ENCODE results near the gene PI4KB.
"Not testable (repeated sequence)": the region's sequence is repeated elsewhere in the genome, so short reads cannot be mapped to it uniquely, and the experiment has no call there.

The PI4KB gene

DNA sequence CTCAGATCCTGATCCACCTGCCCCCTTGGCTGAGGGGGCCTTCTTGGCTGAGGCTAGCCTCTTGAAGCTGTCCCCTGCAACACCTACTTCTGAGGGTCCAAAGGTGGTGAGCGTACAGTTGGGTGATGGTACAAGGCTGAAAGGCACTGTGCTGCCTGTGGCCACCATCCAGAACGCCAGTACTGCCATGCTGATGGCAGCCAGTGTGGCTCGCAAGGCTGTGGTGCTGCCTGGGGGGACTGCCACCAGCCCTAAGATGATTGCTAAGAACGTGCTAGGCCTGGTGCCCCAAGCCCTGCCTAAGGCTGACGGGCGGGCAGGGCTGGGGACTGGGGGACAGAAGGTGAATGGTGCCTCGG, 39.9 kb downstream of the PI4KB start:
- WGBS, 2 experiments (ENCODE audit: insufficient coverage in 2 of 2) = 95 to 96% methylated on average over 5 to 7 of the region's 7 CpGs
- Histone ChIP-seq H3K27ac (ENCODE audit: low read depth, low read length, severe bottlenecking) (no peak overlapping the region), H3K36me3 (ENCODE audit: control insufficient read depth, insufficient read depth, low read length) (peaks cover 67% of the 10 kb centered on the region), H3K9me3 (ENCODE audit: control insufficient read depth, low read length) (no peaks in the 10 kb centered on the region), H3K4me3 (ENCODE audit: extremely low read depth, insufficient read depth, low read length, poor library complexity, severe bottlenecking) (no peak overlapping the region), H3K4me1 (ENCODE audit: control insufficient read depth, insufficient read depth, low read length, poor library complexity, severe bottlenecking) (peaks cover 8% of the 10 kb centered on the region)

DNA sequence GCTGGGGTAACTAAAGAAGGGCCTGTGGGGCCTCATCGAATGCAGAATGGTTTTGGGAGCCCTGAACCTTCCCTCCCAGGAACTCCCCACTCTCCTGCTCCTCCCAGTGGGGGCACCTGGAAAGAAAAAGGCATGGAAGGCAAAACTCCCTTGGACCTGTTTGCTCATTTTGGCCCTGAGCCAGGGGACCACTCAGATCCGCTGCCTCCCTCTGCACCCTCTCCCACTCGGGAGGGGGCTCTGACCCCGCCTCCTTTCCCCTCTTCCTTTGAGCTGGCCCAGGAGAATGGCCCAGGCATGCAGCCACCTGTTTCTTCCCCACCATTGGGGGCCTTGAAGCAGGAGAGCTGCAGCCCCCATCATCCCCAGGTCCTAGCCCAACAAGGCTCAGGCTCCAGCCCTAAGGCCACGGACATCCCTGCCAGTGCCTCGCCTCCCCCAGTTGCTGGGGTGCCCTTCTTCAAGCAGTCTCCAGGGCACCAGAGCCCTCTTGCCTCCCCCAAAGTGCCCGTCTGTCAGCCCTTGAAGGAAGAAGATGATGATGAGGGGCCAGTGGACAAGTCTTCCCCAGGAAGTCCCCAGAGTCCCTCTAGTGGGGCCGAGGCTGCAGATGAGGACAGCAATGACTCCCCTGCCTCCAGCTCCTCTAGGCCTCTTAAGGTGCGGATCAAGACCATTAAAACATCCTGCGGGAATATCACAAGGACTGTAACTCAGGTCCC, 40.4 kb downstream of the PI4KB start:
- Histone ChIP-seq H3K4me3 (ENCODE audit: extremely low read depth, insufficient read depth, low read length, poor library complexity, severe bottlenecking) (no peak overlapping the region), H3K9me3 (ENCODE audit: control insufficient read depth, low read length) (no peaks in the 10 kb centered on the region), H3K4me1 (ENCODE audit: control insufficient read depth, insufficient read depth, low read length, poor library complexity, severe bottlenecking) (peaks cover 8% of the 10 kb centered on the region), H3K36me3 (ENCODE audit: control insufficient read depth, insufficient read depth, low read length) (peaks cover 62% of the 10 kb centered on the region), H3K27ac (ENCODE audit: low read depth, low read length, severe bottlenecking) (no peak overlapping the region)
- WGBS, 2 experiments (ENCODE audit: insufficient coverage in 2 of 2) = 97% methylated on average over 9 to 10 of the region's 10 CpGs

DNA sequence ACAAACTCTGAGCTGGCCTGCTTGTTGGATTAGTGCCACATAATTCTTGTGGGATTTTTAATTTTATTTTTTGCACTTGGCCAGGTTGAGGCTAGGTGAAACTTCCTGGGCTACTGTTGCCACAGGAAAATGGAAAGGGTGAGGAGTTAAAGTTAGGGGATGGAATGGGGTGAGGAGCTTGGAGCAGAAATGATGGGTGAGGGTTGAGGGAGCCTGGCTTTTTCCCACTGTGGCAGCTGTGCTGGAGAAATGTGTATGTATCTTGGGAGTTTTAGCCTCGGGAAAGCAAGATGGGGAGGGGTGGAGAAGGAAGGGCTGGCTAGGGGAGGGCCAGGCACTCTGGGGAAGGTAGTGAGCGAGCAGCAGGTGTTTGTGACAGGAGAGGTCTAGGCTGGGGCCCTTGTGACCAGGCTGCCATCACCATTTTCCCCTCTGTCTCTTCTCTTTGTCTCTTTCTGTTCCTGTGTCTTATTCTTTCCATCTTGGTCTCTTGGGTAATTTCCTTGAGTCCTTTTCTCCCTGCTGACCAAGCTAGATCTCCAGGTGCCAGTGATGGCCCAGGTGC, 43.1 kb downstream of the PI4KB start:
- no peak overlapping the region for H3K27ac ChIP-seq (ENCODE audit: low read depth, low read length, severe bottlenecking)
- H3K4me3 ChIP-seq (ENCODE audit: extremely low read depth, insufficient read depth, low read length, poor library complexity, severe bottlenecking) = peak overlapping the region; percentile 86
- peaks cover 38% of the 10 kb centered on the region for H3K36me3 ChIP-seq (ENCODE audit: control insufficient read depth, insufficient read depth, low read length)
- no peaks in the 10 kb centered on the region for H3K9me3 ChIP-seq (ENCODE audit: control insufficient read depth, low read length)
- H3K4me1 ChIP-seq (ENCODE audit: control insufficient read depth, insufficient read depth, low read length, poor library complexity, severe bottlenecking) = peaks cover 8% of the 10 kb centered on the region
- WGBS, 2 experiments (ENCODE audit: insufficient coverage in 2 of 2) = 80% methylated on average over 1 of the region's 2 CpGs

DNA sequence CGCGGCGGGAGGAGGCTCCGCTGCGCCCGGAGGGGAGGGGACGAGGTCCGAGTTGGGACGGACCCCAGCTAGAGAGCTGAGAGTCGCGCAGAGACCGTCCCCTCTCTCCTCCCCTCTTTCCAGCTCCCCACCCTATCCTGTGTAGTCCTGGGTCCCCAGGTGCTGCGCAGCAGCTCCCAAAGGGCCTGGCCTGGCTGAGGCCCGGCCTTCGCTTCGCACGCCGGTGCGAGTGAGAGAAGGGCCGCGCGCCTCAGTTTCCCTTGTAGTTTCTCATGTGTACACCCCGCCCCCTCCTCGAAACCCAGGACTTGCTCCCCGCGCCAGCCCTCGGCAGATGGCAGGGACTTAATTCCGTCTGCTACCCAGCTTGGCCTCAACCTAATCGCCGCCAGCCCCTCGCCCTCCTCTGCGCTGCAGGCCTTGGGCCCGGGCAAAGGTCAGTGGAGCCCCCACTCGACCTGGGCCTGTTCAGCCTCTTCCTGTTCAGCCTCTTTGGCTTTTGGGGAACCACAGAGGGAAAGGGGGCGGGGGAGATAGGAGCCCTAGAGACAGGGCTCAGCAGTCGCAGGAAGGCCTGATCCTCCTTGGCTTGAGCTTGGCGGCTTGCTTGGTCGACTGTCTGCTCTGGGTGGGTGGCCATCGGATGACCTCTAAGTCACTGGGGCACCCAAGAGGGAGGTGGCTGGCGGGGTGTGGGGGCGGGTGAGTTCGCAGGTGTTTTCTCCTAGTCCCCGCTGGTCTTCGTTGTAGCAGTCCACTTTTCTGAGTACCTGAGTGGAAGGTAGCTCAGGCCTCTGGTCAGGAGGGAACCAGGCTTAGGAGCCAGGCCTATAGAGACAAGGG, 44.1 kb downstream of the PI4KB start:
- H3K27ac ChIP-seq (ENCODE audit: low read depth, low read length, severe bottlenecking) = peak overlapping the region; percentile 100
- peaks cover 29% of the 10 kb centered on the region for H3K36me3 ChIP-seq (ENCODE audit: control insufficient read depth, insufficient read depth, low read length)
- H3K4me1 ChIP-seq (ENCODE audit: control insufficient read depth, insufficient read depth, low read length, poor library complexity, severe bottlenecking) = peaks cover 8% of the 10 kb centered on the region
- H3K4me3 ChIP-seq (ENCODE audit: extremely low read depth, insufficient read depth, low read length, poor library complexity, severe bottlenecking) = peak overlapping the region; percentile 86
- 11 to 20% methylated on average over 27 to 31 of the region's 44 CpGs for WGBS, 2 experiments (ENCODE audit: insufficient coverage in 2 of 2)
- no peaks in the 10 kb centered on the region for H3K9me3 ChIP-seq (ENCODE audit: control insufficient read depth, low read length)

DNA sequence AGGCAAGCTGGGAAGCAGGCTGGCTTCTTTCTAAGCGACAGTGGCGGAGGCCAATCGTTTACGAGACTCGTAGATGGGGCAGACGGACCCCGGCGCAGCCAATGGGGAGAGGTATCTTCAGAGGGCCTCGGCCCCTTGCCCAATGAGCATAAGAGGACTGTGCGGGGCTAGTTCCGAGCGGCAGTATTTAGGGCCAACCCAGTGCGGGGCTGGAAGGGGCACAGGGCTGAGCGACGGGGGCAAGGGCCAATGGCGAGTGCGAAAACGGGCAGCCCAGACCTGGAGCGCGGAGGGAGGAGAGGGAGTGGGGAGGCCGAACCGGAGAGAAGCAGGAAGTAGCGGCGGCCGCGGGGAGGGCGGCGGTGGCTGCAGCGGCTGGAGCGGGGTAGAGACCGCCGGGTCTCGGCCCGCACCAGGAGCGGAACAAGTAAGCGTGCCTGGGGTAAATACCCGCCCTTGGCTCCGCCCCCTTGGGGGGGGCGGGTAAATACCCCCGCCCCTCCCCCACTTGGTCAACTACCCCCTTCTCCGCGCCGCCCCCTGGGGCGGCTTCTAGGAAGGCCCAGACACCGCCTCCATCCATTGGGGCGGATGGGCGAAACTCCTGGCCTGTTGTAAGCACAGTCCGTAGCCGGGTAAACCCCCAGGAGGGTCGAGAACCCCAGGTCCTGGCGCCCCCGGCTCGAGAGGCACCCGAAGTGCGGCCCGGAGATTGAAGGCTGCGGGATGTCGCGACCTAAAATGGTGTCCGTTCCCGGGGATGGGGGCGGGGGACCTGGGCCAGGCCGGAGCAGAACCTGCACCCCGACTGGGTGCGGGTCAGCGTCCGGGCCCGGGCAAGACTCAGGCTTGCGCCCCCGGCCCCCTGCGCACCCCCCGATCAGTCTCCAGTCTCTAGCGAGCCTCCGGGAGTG, 45.0 kb downstream of the PI4KB start, which contains the start of gene ZNF687:
Gene ZNF687, plus strand, starts transcription at position 331 of the 914 bp plus-strand sequence. CDS start 3,993 bp downstream, outside the sequence.
- 0% methylated on average over 55 to 62 of the region's 74 CpGs for WGBS, 2 experiments (ENCODE audit: insufficient coverage in 2 of 2)
- Histone ChIP-seq H3K4me3 (ENCODE audit: extremely low read depth, insufficient read depth, low read length, poor library complexity, severe bottlenecking) (peak within 1 kb of the TSS; percentile 86), H3K4me1 (ENCODE audit: control insufficient read depth, insufficient read depth, low read length, poor library complexity, severe bottlenecking) (peaks cover 8% of the 10 kb centered on the region)

DNA sequence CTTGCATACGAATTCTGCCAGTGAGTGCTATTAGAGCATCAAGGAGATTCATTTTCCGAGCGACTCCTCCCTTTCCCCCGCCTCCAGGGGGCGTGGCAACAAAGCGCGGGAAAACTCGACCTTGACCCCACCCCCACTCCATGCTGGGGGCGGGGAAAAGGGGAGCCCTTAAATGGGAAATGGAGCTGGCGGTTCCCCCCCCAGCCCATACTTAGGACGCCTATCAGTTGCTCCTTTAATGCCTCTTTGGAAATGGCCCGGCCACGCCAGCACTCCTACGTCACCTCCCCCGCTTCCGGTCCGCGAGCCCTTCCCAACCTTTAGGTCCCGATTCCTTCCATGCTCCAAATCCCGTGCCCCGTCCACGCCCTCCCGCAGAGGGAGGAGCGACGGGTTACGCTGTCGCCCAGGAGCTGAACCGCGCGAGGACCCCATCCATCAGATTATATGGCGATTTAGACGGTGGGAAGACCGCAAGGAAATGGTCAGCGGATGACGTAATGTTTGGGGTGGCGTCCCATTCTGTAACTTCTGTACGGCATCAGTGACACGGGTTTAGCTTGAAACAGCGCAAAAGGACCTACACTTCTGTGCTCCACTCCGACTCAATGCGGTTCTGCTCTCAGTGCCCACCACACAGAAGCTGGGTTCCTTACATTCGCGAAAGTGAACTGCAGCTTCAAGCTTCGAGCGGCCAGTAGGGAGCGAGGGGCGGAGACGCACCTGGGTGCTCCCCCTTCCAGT, 45.8 kb downstream of the PI4KB start:
- 0 to 1% methylated on average over 31 to 40 of the region's 48 CpGs for WGBS, 2 experiments (ENCODE audit: insufficient coverage in 2 of 2)
- Histone ChIP-seq H3K4me1 (ENCODE audit: control insufficient read depth, insufficient read depth, low read length, poor library complexity, severe bottlenecking) (peaks cover 8% of the 10 kb centered on the region), H3K27ac (ENCODE audit: low read depth, low read length, severe bottlenecking) (peak overlapping the region; percentile 100), H3K36me3 (ENCODE audit: control insufficient read depth, insufficient read depth, low read length) (peaks cover 12% of the 10 kb centered on the region), H3K9me3 (ENCODE audit: control insufficient read depth, low read length) (no peaks in the 10 kb centered on the region), H3K4me3 (ENCODE audit: extremely low read depth, insufficient read depth, low read length, poor library complexity, severe bottlenecking) (peak overlapping the region; percentile 86)

More for the DNA sequence above, 45.0 kb downstream of the PI4KB start, which contains the start of gene ZNF687:
- Histone ChIP-seq H3K36me3 (ENCODE audit: control insufficient read depth, insufficient read depth, low read length) (peaks cover 20% of the 10 kb centered on the region), H3K27ac (ENCODE audit: low read depth, low read length, severe bottlenecking) (peak within 1 kb of the TSS; percentile 100), H3K9me3 (ENCODE audit: control insufficient read depth, low read length) (no peaks in the 10 kb centered on the region)

DNA sequence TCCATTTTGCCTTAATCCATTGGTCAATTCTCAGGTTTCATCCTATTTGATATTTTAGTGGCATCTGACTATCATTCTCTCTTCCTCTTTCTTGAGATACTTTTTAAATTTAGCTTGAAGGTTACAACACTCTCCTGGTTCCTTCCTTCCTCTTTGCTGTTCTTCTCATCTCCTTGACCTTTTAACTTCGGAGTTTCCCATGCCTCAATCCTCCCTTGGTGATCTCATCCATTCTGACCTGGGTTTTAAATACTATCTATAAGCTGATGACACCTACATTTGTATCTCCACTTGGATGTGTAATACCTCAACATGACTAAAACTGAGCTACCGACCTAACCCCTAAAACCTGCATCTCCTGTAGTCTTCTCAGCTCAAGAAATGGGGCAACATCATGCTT, 50.0 kb downstream of the PI4KB start:
- Histone ChIP-seq H3K4me1 (ENCODE audit: control insufficient read depth, insufficient read depth, low read length, poor library complexity, severe bottlenecking) (no peaks in the 10 kb centered on the region), H3K27ac (ENCODE audit: low read depth, low read length, severe bottlenecking) (no peak overlapping the region), H3K36me3 (ENCODE audit: control insufficient read depth, insufficient read depth, low read length) (peaks cover 6% of the 10 kb centered on the region), H3K4me3 (ENCODE audit: extremely low read depth, insufficient read depth, low read length, poor library complexity, severe bottlenecking) (no peak overlapping the region), H3K9me3 (ENCODE audit: control insufficient read depth, low read length) (no peaks in the 10 kb centered on the region)
- WGBS, 2 experiments (ENCODE audit: insufficient coverage in 2 of 2) = 67 to 89% methylated on average over 2 of the region's 2 CpGs

DNA sequence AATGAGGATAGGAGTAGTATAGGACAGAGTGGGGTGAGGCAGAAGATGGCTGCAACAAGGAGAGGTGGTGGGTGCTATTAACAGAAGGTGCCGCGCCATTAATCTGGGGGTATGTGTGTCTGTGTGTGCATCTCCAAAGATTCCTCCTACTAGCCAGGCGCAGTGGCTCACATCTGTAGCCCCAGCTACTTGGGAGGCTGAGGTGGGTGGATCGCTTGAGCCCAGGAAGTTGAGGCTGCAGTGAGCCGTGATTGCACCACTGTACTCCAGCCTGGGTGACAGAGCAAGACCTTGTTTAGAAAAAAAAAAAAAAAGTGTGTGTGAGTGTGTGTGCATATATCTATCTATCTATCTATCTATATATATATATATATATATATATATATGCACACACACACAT, 51.9 kb downstream of the PI4KB start:
- H3K4me3 ChIP-seq (ENCODE audit: extremely low read depth, insufficient read depth, low read length, poor library complexity, severe bottlenecking); H3K27ac ChIP-seq (ENCODE audit: low read depth, low read length, severe bottlenecking); H3K4me1 ChIP-seq (ENCODE audit: control insufficient read depth, insufficient read depth, low read length, poor library complexity, severe bottlenecking); H3K9me3 ChIP-seq (ENCODE audit: control insufficient read depth, low read length): not testable (repeated sequence)
- WGBS, 2 experiments (ENCODE audit: insufficient coverage in 2 of 2) = 88% methylated on average over 2 of the region's 5 CpGs; no CpG with 5 or more reads in 1 of the 2 experiments
- peaks cover 10% of the 10 kb centered on the region for H3K36me3 ChIP-seq (ENCODE audit: control insufficient read depth, insufficient read depth, low read length)

DNA sequence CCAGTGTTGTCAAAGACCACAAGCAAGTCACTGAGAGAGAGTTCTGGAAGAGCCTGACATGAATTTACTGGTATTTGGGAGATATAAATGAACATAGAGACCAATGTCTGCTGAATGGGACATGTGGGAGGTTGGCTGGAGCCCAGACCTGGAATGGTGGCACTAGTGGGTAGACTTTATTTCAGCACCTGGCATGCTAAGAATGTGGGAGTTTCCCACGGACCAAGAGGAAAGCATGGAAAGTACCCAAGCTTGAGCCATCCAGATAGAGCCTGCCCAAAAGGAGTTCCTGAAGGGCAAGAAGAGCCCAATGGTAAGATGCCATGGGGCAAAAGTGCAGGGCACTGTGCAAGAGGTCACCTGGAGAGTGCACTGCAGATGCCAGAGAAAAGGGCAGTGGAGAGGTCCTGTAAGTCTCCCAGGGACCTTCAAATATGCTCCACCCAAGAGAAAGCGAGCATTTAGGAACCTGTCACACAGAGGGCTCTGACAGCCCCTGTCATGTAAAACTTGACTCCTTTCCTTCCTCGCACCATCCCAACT, 53.2 kb downstream of the PI4KB start:
- Histone ChIP-seq H3K9me3 (ENCODE audit: control insufficient read depth, low read length) (no peaks in the 10 kb centered on the region), H3K36me3 (ENCODE audit: control insufficient read depth, insufficient read depth, low read length) (peaks cover 17% of the 10 kb centered on the region), H3K4me3 (ENCODE audit: extremely low read depth, insufficient read depth, low read length, poor library complexity, severe bottlenecking) (no peak overlapping the region), H3K27ac (ENCODE audit: low read depth, low read length, severe bottlenecking) (no peak overlapping the region), H3K4me1 (ENCODE audit: control insufficient read depth, insufficient read depth, low read length, poor library complexity, severe bottlenecking) (no peaks in the 10 kb centered on the region)
- WGBS, 2 experiments (ENCODE audit: insufficient coverage in 2 of 2) = 84 to 94% methylated on average over 1 to 2 of the region's 3 CpGs

All from mesodermal cell (in vitro differentiated cells).